CD14-positive monocyte (primary cell): ENCODE measurements around the gene ITPRIPL2. TPM values are rescaled to one million over a fixed set of nuclear protein-coding genes. Genes with fewer than 3 reads are reported as not detected.

Experiments used
- DNase-seq, 3 donors: peaks; one replicate each; pipeline ENCODE4 v3.0.0-alpha.2; 2011 to 2022
- H2AFZ ChIP-seq: 2 replicates; pipeline ENCODE4 v1.6.0; 2012; ENCODE audit warnings: mild to moderate bottlenecking, low read depth, low read length, inconsistent platforms; ENCODE audit not compliant: insufficient read depth, poor library complexity, severe bottlenecking
- H3K27ac ChIP-seq, 2 donors: 1 replicate in 1 of 2; 2 replicates in 1 of 2; pipeline ENCODE4 v1.5.1; 2012 to 2013; ENCODE audit warnings: low read length in 2 of 2, control low read depth in 1 of 2, inconsistent platforms in 1 of 2, low read depth in 1 of 2, mild to moderate bottlenecking in 1 of 2
- H3K27me3 ChIP-seq, 2 donors: one replicate each; pipeline versions ENCODE4 v1.6.0 to v1.6.1; 2011 to 2013; ENCODE audit warnings: low read length in 2 of 2; ENCODE audit not compliant: control insufficient read depth in 2 of 2, insufficient read depth in 2 of 2
- H3K36me3 ChIP-seq, 2 donors: replicated peaks in 1 of 2; 1 replicate in 1 of 2; 2 replicates in 1 of 2; pipeline versions ENCODE4 v1.5.1 to v1.6.1; 2012 to 2013; ENCODE audit warnings: low read length in 2 of 2, control low read depth in 1 of 2, inconsistent platforms in 1 of 2, mild to moderate bottlenecking in 1 of 2; ENCODE audit not compliant: insufficient read depth in 2 of 2, control insufficient read depth in 1 of 2
- H3K4me1 ChIP-seq, 2 donors: 1 replicate in 1 of 2; 2 replicates in 1 of 2; pipeline versions ENCODE4 v1.5.1 to v1.6.1; 2012 to 2013; ENCODE audit warnings: low read length in 2 of 2, control low read depth in 1 of 2, inconsistent platforms in 1 of 2, mild to moderate bottlenecking in 1 of 2, moderate library complexity in 1 of 2; ENCODE audit not compliant: insufficient read depth in 2 of 2, control insufficient read depth in 1 of 2
- H3K4me2 ChIP-seq: replicated peaks from 2 replicates; pipeline ENCODE3; 2012; ENCODE audit warnings: low read length, moderate library complexity, mild to moderate bottlenecking; ENCODE audit not compliant: poor library complexity, severe bottlenecking; ENCODE audit errors: extremely low read depth
- H3K4me3 ChIP-seq, 3 experiments: fragments of 200-600 bp in 1 of 3; sonication (generic) in 1 of 3; replicated peaks in 1 of 3; 1 replicate in 2 of 3; 2 replicates in 1 of 3; pipeline ENCODE4 v1.5.1; 2011 to 2013; ENCODE audit warnings: low read length in 3 of 3, mild to moderate bottlenecking in 3 of 3, control low read depth in 2 of 3, low read depth in 2 of 3, inconsistent platforms in 1 of 3, moderate library complexity in 1 of 3
- H3K79me2 ChIP-seq: 2 replicates; pipeline ENCODE4 v1.6.0; 2012; ENCODE audit warnings: mild to moderate bottlenecking, control low read depth, inconsistent platforms, low read length, moderate library complexity; ENCODE audit not compliant: insufficient read depth
- H3K9ac ChIP-seq: 2 replicates; pipeline ENCODE4 v1.6.0; 2017; ENCODE audit warnings: low read length, mild to moderate bottlenecking; ENCODE audit not compliant: insufficient read depth, poor library complexity, severe bottlenecking
- H3K9me3 ChIP-seq, 2 donors: replicated peaks in 1 of 2; 1 replicate in 1 of 2; 2 replicates in 1 of 2; pipeline versions ENCODE4 v1.5.1 to v1.6.1; 2012 to 2013; ENCODE audit warnings: low read length in 2 of 2, control low read depth in 1 of 2; ENCODE audit not compliant: control insufficient read depth in 1 of 2, insufficient read depth in 1 of 2
- H4K20me1 ChIP-seq: 2 replicates; pipeline ENCODE4 v1.6.0; 2012; ENCODE audit warnings: mild to moderate bottlenecking, low read length, control low read depth, moderate library complexity; ENCODE audit not compliant: insufficient read depth
- H3K27ac Mint-ChIP-seq, 7 donors: one replicate each; pipeline ENCODE4 v1.8.0; 2020; ENCODE audit warnings: mild to moderate bottlenecking in 7 of 7, mixed read lengths in 7 of 7, moderate library complexity in 6 of 7, inconsistent platforms in 2 of 7
- H3K27me3 Mint-ChIP-seq, 3 donors: one replicate each; pipeline ENCODE4 v1.8.0; 2021 to 2022; ENCODE audit warnings: low read depth in 3 of 3, mild to moderate bottlenecking in 3 of 3, mixed read lengths in 3 of 3, moderate library complexity in 3 of 3, inconsistent platforms in 1 of 3
- H3K36me3 Mint-ChIP-seq, 2 donors: one replicate each; pipeline ENCODE4 v1.8.0; 2020; ENCODE audit warnings: mixed read lengths in 2 of 2, inconsistent platforms in 1 of 2, mild to moderate bottlenecking in 1 of 2
- H3K4me1 Mint-ChIP-seq: one replicate; pipeline ENCODE4 v1.8.0; 2020; ENCODE audit warnings: mild to moderate bottlenecking, mixed read lengths
- H3K4me3 Mint-ChIP-seq, 2 donors: one replicate each; pipeline ENCODE4 v1.8.0; 2020; ENCODE audit warnings: mild to moderate bottlenecking in 2 of 2, mixed read lengths in 2 of 2, moderate library complexity in 1 of 2
- H3K9me3 Mint-ChIP-seq, 7 donors: one replicate each; pipeline ENCODE4 v1.8.0; 2020 to 2022; ENCODE audit warnings: mixed read lengths in 7 of 7, mild to moderate bottlenecking in 6 of 7, moderate library complexity in 6 of 7, inconsistent platforms in 2 of 7
- CTCF ChIP-seq: fragments of 200-600 bp; IDR thresholded peaks from one replicate; pipeline ENCODE4 v1.8.0; 2022; ENCODE audit warnings: antibody characterized with exemption, mild to moderate bottlenecking
- WGBS: methylation state at CpG from one replicate; pipeline ENCODE4 v1.1.5; 2013; ENCODE audit warnings: missing lambda C conversion rate; ENCODE audit not compliant: insufficient coverage; 5-methylcytosine and 5-hydroxymethylcytosine counted together
- intact Hi-C, 2 donors: fragments of 100-400 bp; cut with micrococcal nuclease; formaldehyde crosslinking; loops; one replicate each; pipeline versions ENCODE4 v1.15.0 to v1.15.1; 2023
- polyA plus RNA-seq, 3 donors: library from polyadenylated mRNA; depleted of rRNA in 1 of 3; unstranded in 2 of 3; stranded (reverse) in 1 of 3; fragments of 300-500 nt in 2 of 3; fragments of >200 nt in 1 of 3; fragmentation: Illumina TruSeq in 2 of 3; gene quantifications; 1 replicate in 2 of 3; 2 replicates in 1 of 3; pipeline ENCODE4 v1.2.3, GENCODE V29; 2012 to 2021

The ITPRIPL2 gene
- polyA plus RNA-seq, 3 donors: 7.9 to 9.0 (median 8.2) TPM

- no peaks in the 10 kb centered on the region for H3K9me3 Mint-ChIP-seq
- Histone ChIP-seq H4K20me1 (no peaks in the 10 kb centered on the region), H3K4me3 (no peak overlapping the region), H3K9ac (no peak overlapping the region), H3K27ac (peak overlapping the region in 1 of 2 donors; percentile 64), H3K79me2 (peaks cover 16% of the 10 kb centered on the region), H3K9me3 (no peaks in the 10 kb centered on the region), H2AFZ (no peak overlapping the region), H3K4me1 (peaks cover 30 to 37% of the 10 kb centered on the region in 2 donors), H3K36me3 (peaks cover 17 to 26% of the 10 kb centered on the region in 2 donors), H3K27me3 (no peaks in the 10 kb centered on the region), H3K4me2 (no peak overlapping the region)
- H3K27ac Mint-ChIP-seq: peak overlapping the region; percentile 68 to 91 (median 84)
- no peak overlapping the region for H3K4me3 Mint-ChIP-seq
- intact Hi-C loops: loop anchor here in 1 of 2 donors (10.0 kb wide), 1 partner anchor 97 kb away; no protein-coding TSS in a partner anchor
- no peaks in the 10 kb centered on the region for H3K27me3 Mint-ChIP-seq
- 78% methylated on average over 16 of the region's 21 CpGs for WGBS
- DNase-seq: peak; percentile 32 to 46 (median 44)
- peaks cover 27 to 43% of the 10 kb centered on the region in 2 donors for H3K36me3 Mint-ChIP-seq
- H3K4me1 Mint-ChIP-seq: peaks cover 31% of the 10 kb centered on the region
- TF ChIP-seq CTCF: peak; percentile 80
Observed at GRCh38 chr16:19071811-19072777, 41.7 kb upstream of the ITPRIPL2 start.

GRCh38 chr16:19073344-19073743 is 40.4 kb upstream of the ITPRIPL2 start:
- no CpG with 5 or more reads among the region's 3 CpGs for WGBS
- H3K4me1 Mint-ChIP-seq: peaks cover 27% of the 10 kb centered on the region
- H4K20me1 ChIP-seq: no peaks in the 10 kb centered on the region

More at GRCh38 chr16:19073344-19073743, 40.4 kb upstream of the ITPRIPL2 start:
- Histone ChIP-seq H3K9ac (no peak overlapping the region), H3K4me2 (peak overlapping the region; percentile 42), H3K4me1 (peaks cover 25 to 32% of the 10 kb centered on the region in 2 donors), H3K4me3 (no peak overlapping the region), H3K79me2 (peaks cover 12% of the 10 kb centered on the region), H3K27ac (peak overlapping the region; percentile 8 to 64), H2AFZ (peak overlapping the region; percentile 10), H3K27me3 (no peaks in the 10 kb centered on the region), H3K36me3 (peaks cover 26 to 37% of the 10 kb centered on the region in 2 donors), H3K9me3 (no peaks in the 10 kb centered on the region)
- DNase-seq: peak; percentile 43 to 69 (median 61)
- Mint-ChIP-seq H3K27ac (peak overlapping the region; percentile 72 to 91 (median 84)), H3K4me3 (peak overlapping the region; percentile 11 to 51), H3K27me3 (no peaks in the 10 kb centered on the region), H3K36me3 (peaks cover 38 to 56% of the 10 kb centered on the region in 2 donors), H3K9me3 (no peaks in the 10 kb centered on the region)
- TF ChIP-seq CTCF: no peak
- intact Hi-C loops: loop anchor here in 1 of 2 donors (10.0 kb wide), 1 partner anchor 99 kb away; no protein-coding TSS in a partner anchor
